HEK293 (cell line): ENCODE results near the gene PPP2R5D.

Experiments
- CTCF ChIA-PET: fragments of 350-600 bp; formaldehyde crosslinking; extraction: SDS; loops from one replicate; lab custom pipeline; 2021; ENCODE audit warnings: antibody characterized with exemption; lab: Yijun Ruan, JAX
- POLR2A ChIA-PET: fragments of 300-600 bp; formaldehyde crosslinking; extraction: SDS; loops from one replicate; lab custom pipeline; 2020; ENCODE audit warnings: antibody characterized with exemption, inconsistent platforms; lab: Yijun Ruan, JAX
- H3K27ac ChIP-seq: fragments of 200-500 bp; sonication (Bioruptor generic); 2 replicates; pipeline ENCODE4 v1.5.1; 2014; ENCODE audit warnings: low read depth, low read length, control low read depth, inconsistent platforms; ENCODE audit errors: extremely low read depth
- H3K36me3 ChIP-seq, 2 experiments: fragments of 200-500 bp in 1 of 2; sonication (Bioruptor generic) in 1 of 2; 1 replicate in 1 of 2; 2 replicates in 1 of 2; pipeline ENCODE4 v1.5.1; 2014 to 2017; ENCODE audit warnings: inconsistent platforms in 2 of 2, low read length in 2 of 2; ENCODE audit not compliant: control insufficient read depth in 2 of 2, insufficient read depth in 1 of 2
- H3K4me1 ChIP-seq: fragments of 200-500 bp; sonication (Bioruptor generic); 2 replicates; pipeline ENCODE4 v1.5.1; 2014; ENCODE audit warnings: mild to moderate bottlenecking, low read length, inconsistent platforms; ENCODE audit not compliant: control insufficient read depth, insufficient read depth
- H3K4me3 ChIP-seq: 2 replicates; pipeline ENCODE4 v1.5.1; 2011; ENCODE audit warnings: low read depth, mild to moderate bottlenecking, control low read depth, low read length, moderate library complexity
- H3K9me3 ChIP-seq: fragments of 200-500 bp; sonication (Bioruptor generic); 2 replicates; pipeline ENCODE4 v1.5.1; 2014; ENCODE audit warnings: low read depth, low read length, inconsistent platforms; ENCODE audit not compliant: control insufficient read depth, insufficient read depth
- BCL11A ChIP-seq: fragments of 450-650 bp; formaldehyde crosslinking; IDR thresholded peaks from 2 replicates; pipeline ENCODE4 v1.5.1; 2016; ENCODE audit warnings: low read depth, missing biosample characterization, missing genetic modification characterization
- GFI1B ChIP-seq: fragments of 450-650 bp; formaldehyde crosslinking; IDR thresholded peaks from 2 replicates; pipeline ENCODE4 v1.5.1; 2016; ENCODE audit warnings: missing biosample characterization, missing genetic modification characterization
- GLI2 ChIP-seq: fragments of 450-650 bp; formaldehyde crosslinking; IDR thresholded peaks from 2 replicates; pipeline ENCODE4; 2017; ENCODE audit warnings: missing biosample characterization, missing genetic modification characterization, low read depth, borderline replicate concordance
- GLIS1 ChIP-seq: fragments of 450-650 bp; formaldehyde crosslinking; IDR thresholded peaks from 2 replicates; pipeline ENCODE4 v1.5.1; 2016; ENCODE audit warnings: missing biosample characterization, missing genetic modification characterization
- HOXC10 ChIP-seq: sonication (generic); formaldehyde crosslinking; IDR thresholded peaks from 2 replicates; pipeline ENCODE4 v1.8.1; 2023; ENCODE audit warnings: mild to moderate bottlenecking, missing genetic modification reagents
- KLF10 ChIP-seq: fragments of 450-650 bp; IDR thresholded peaks from 2 replicates; pipeline ENCODE4 v1.5.1; 2018; ENCODE audit warnings: missing biosample characterization, mild to moderate bottlenecking, missing genetic modification characterization
- RBAK ChIP-seq: fragments of 450-650 bp; formaldehyde crosslinking; IDR thresholded peaks from 2 replicates; pipeline ENCODE4 v1.5.1; 2016; ENCODE audit warnings: missing biosample characterization, missing genetic modification characterization
- REST ChIP-seq: fragments of 450-650 bp; formaldehyde crosslinking; IDR thresholded peaks from 2 replicates; pipeline ENCODE4 v1.5.1; 2016; ENCODE audit warnings: missing biosample characterization, missing genetic modification characterization
- SALL2 ChIP-seq: fragments of 450-650 bp; formaldehyde crosslinking; IDR thresholded peaks from 2 replicates; pipeline ENCODE4 v1.5.0; 2017; ENCODE audit warnings: missing biosample characterization, mild to moderate bottlenecking, missing genetic modification characterization, borderline replicate concordance
- ZBTB8A ChIP-seq: fragments of 450-650 bp; formaldehyde crosslinking; IDR thresholded peaks from 2 replicates; pipeline ENCODE4 v1.5.1; 2016; ENCODE audit warnings: missing biosample characterization, missing genetic modification characterization
- ZNF121 ChIP-seq: fragments of 450-650 bp; formaldehyde crosslinking; IDR thresholded peaks from 2 replicates; pipeline ENCODE4 v1.5.1; 2016; ENCODE audit warnings: missing biosample characterization, missing genetic modification characterization
- ZNF155 ChIP-seq: fragments of 450-650 bp; formaldehyde crosslinking; IDR thresholded peaks from 2 replicates; pipeline ENCODE4 v1.5.1; 2016; ENCODE audit warnings: missing biosample characterization, missing genetic modification characterization
- ZNF266 ChIP-seq: fragments of 450-650 bp; formaldehyde crosslinking; IDR thresholded peaks from 2 replicates; pipeline ENCODE4 v1.5.1; 2016; ENCODE audit warnings: missing biosample characterization, missing genetic modification characterization, low read depth
- ZNF350 ChIP-seq: fragments of 450-650 bp; formaldehyde crosslinking; IDR thresholded peaks from 2 replicates; pipeline ENCODE4 v1.5.0; 2017; ENCODE audit warnings: missing biosample characterization, mild to moderate bottlenecking, missing genetic modification characterization
- ZNF391 ChIP-seq: fragments of 450-650 bp; formaldehyde crosslinking; IDR thresholded peaks from 2 replicates; pipeline ENCODE4 v1.5.1; 2016; ENCODE audit warnings: low read depth, missing biosample characterization, missing genetic modification characterization, borderline replicate concordance
- ZNF624 ChIP-seq: fragments of 450-650 bp; formaldehyde crosslinking; IDR thresholded peaks from 2 replicates; pipeline ENCODE4 v1.5.1; 2017; ENCODE audit warnings: missing biosample characterization, missing genetic modification characterization
- ZNF747 ChIP-seq: fragments of 450-650 bp; formaldehyde crosslinking; IDR thresholded peaks from 2 replicates; pipeline ENCODE4 v1.5.1; 2016; ENCODE audit warnings: missing biosample characterization, missing genetic modification characterization
- ZNF777 ChIP-seq: fragments of 450-650 bp; formaldehyde crosslinking; IDR thresholded peaks from 2 replicates; pipeline ENCODE4 v1.5.1; 2017; ENCODE audit warnings: missing biosample characterization, missing genetic modification characterization, borderline replicate concordance
- ZNF830 ChIP-seq: fragments of 450-650 bp; IDR thresholded peaks from 2 replicates; pipeline ENCODE4 v1.5.0; 2018; ENCODE audit warnings: missing biosample characterization, missing genetic modification characterization, low read depth, mild to moderate bottlenecking, moderate library complexity
- ZSCAN18 ChIP-seq: fragments of 450-650 bp; formaldehyde crosslinking; IDR thresholded peaks from 2 replicates; pipeline ENCODE4 v1.5.1; 2016; ENCODE audit warnings: missing biosample characterization, missing genetic modification characterization
- TF ChIP-seq, protein P1 (sequence below): fragments of 450-650 bp; formaldehyde crosslinking; IDR thresholded peaks from 2 replicates; pipeline ENCODE4 v1.5.1; 2016; ENCODE audit warnings: missing biosample characterization, missing genetic modification characterization

The PPP2R5D gene

DNA sequence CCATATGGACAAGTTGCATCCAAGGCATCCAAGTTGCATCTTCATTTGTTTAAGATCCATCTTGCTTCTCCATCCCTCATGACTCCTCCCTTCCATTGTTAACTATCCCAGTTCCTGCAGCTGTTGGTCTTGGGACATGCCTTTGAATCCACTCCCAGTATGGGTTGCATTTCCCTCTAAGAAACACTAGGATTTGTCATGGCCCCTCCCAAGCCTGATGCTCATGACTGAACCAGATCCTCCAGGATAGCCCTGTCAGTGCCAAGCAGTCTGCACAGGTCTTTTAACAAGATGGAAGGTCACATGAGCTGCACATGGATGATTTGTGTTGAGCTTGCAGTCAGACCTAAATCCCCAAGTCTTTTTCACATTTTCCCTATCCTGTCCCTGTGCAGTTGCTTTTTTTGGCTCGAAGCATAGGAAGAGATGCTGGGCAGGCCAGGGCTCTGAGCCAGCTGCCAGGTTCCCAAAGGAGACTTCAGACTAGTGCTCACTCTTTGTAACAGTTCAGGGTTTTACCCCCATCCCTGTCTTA, 4.2 kb downstream of the PPP2R5D start:
- Histone ChIP-seq H3K4me1 (no peaks in the 10 kb centered on the region), H3K27ac (no peak overlapping the region), H3K36me3 (peaks cover 7 to 56% of the 10 kb centered on the region in 2 experiments; a peak in 2 of 3 replicates), H3K4me3 (no peak overlapping the region), H3K9me3 (no peaks in the 10 kb centered on the region)
- TF ChIP-seq HOXC10 (CRISPR knock-in tag) (no peak), ZBTB8A (tag by site-specific recombination) (no peak), ZNF624 (tag by site-specific recombination) (no peak), ZNF747 (tag by site-specific recombination) (no peak), GFI1B (no peak), ZNF830 (tag by site-specific recombination) (no peak), ZNF155 (tag by site-specific recombination) (no peak), BCL11A (tag by site-specific recombination) (no peak), KLF10 (tag by site-specific recombination) (no peak), ZNF121 (tag by site-specific recombination) (no peak), ZNF391 (no peak), RBAK (tag by site-specific recombination) (no peak), GLIS1 (no peak)
- TF ChIP-seq, protein P1, sequence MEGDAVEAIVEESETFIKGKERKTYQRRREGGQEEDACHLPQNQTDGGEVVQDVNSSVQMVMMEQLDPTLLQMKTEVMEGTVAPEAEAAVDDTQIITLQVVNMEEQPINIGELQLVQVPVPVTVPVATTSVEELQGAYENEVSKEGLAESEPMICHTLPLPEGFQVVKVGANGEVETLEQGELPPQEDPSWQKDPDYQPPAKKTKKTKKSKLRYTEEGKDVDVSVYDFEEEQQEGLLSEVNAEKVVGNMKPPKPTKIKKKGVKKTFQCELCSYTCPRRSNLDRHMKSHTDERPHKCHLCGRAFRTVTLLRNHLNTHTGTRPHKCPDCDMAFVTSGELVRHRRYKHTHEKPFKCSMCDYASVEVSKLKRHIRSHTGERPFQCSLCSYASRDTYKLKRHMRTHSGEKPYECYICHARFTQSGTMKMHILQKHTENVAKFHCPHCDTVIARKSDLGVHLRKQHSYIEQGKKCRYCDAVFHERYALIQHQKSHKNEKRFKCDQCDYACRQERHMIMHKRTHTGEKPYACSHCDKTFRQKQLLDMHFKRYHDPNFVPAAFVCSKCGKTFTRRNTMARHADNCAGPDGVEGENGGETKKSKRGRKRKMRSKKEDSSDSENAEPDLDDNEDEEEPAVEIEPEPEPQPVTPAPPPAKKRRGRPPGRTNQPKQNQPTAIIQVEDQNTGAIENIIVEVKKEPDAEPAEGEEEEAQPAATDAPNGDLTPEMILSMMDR, result no peak
- CTCF ChIA-PET, result interaction anchor here (0.6 to 1.7 kb wide), 5 partner anchors 9 to 155 kb away, joined by 3 to 10 read pairs (median 5); partner anchors contain the start of genes KLHDC3, MEA1 and PEX6
- POLR2A ChIA-PET, result interaction anchor here (0.7 to 2.2 kb wide), 7 partner anchors 8 to 65 kb away, joined by 3 to 18 read pairs (median 4); partner anchors contain the start of genes CNPY3, CUL7, PEX6 and RRP36

GRCh38 chr6:42989923-42990322, 5.6 kb downstream of the PPP2R5D start:
- H3K9me3 ChIP-seq, result no peaks in the 10 kb centered on the region
- no peaks in the 10 kb centered on the region for H3K4me1 ChIP-seq
- POLR2A ChIA-PET, result interaction anchor here (0.9 to 8.3 kb wide), 2 partner anchors 11 to 31 kb away, joined by 7 to 31 read pairs; partner anchors contain the start of genes PEX6 and RRP36
- no peak overlapping the region for H3K4me3 ChIP-seq
- TF ChIP-seq ZNF747 (tag by site-specific recombination) (no peak), REST (tag by site-specific recombination) (peak; percentile 33; the same call in 1 of the 2 replicates)
- TF ChIP-seq, all 188 proteins: peak for 1
- CTCF ChIA-PET, result interaction anchor here (0.7 to 1.7 kb wide), 2 partner anchors 88 to 279 kb away, joined by 3 read pairs; no protein-coding TSS in a partner anchor
- Histone ChIP-seq H3K27ac (no peak overlapping the region), H3K36me3 (peaks cover 7 to 56% of the 10 kb centered on the region in 2 experiments; a peak in 2 of 3 replicates)

- H3K27ac ChIP-seq, result no peak overlapping the region
- peaks cover 7 to 37% of the 10 kb centered on the region in 2 experiments; a peak in 2 of 3 replicates for H3K36me3 ChIP-seq
- H3K4me1 ChIP-seq, result no peaks in the 10 kb centered on the region
- ChIA-PET CTCF (interaction anchor here (0.8 kb wide), 1 partner anchor 144 kb away, joined by 3 read pairs; no protein-coding TSS in a partner anchor), POLR2A (interaction anchor here (1.3 to 8.3 kb wide), 3 partner anchors 9 to 60 kb away, joined by 5 to 31 read pairs (median 7); partner anchors contain the start of genes CUL7, PEX6 and PPP2R5D)
- TF ChIP-seq ZSCAN18 (tag by site-specific recombination) (no peak), ZNF777 (tag by site-specific recombination) (no peak), REST (tag by site-specific recombination) (no peak), ZNF350 (tag by site-specific recombination) (no peak), GLI2 (tag by site-specific recombination) (no peak), SALL2 (tag by site-specific recombination) (no peak), ZNF266 (tag by site-specific recombination) (no peak)
- no peak overlapping the region for H3K4me3 ChIP-seq
- no peaks in the 10 kb centered on the region for H3K9me3 ChIP-seq
Observed at GRCh38 chr6:42993445-42993844, 9.1 kb downstream of the PPP2R5D start.
